ENCODE measurements around the gene EIF2S3.

The EIF2S3 gene

GRCh38 chrX:24019448-24019847 lies 35.3 kb upstream of the EIF2S3 start:
- no peak for TF ChIP-seq CTCF (IDR thresholded peaks at IDR 0.05; ENCODE audit: low read depth, low read length)
- no peak for DNase-seq (ENCODE audit: extremely low read depth, low read depth)

- no peak for TF ChIP-seq CTCF (IDR thresholded peaks at IDR 0.05; ENCODE audit: low read depth, low read length)
- no peak for DNase-seq (ENCODE audit: extremely low read depth, low read depth)
Measured at GRCh38 chrX:24020306-24020876, 34.4 kb upstream of the EIF2S3 start.

- no peak for TF ChIP-seq CTCF (IDR thresholded peaks at IDR 0.05; ENCODE audit: low read depth, low read length)
Measured at GRCh38 chrX:24023544-24023943, 31.2 kb upstream of the EIF2S3 start.

GRCh38 chrX:24023972-24024669 lies 30.6 kb upstream of the EIF2S3 start:
- no peak for DNase-seq (ENCODE audit: extremely low read depth, low read depth)
- TF ChIP-seq CTCF (IDR thresholded peaks at IDR 0.05; ENCODE audit: low read depth, low read length) = no peak

More at GRCh38 chrX:24023544-24023943, 31.2 kb upstream of the EIF2S3 start:
- DNase-seq (ENCODE audit: extremely low read depth, low read depth) = no peak

GRCh38 chrX:24024819-24025740 lies 29.7 kb upstream of the EIF2S3 start:
- no peak for TF ChIP-seq CTCF (IDR thresholded peaks at IDR 0.05; ENCODE audit: low read depth, low read length)
- peak; percentile 85 for DNase-seq (ENCODE audit: extremely low read depth, low read depth)

- peak; percentile 32 for DNase-seq (ENCODE audit: extremely low read depth, low read depth)
- TF ChIP-seq CTCF (IDR thresholded peaks at IDR 0.05; ENCODE audit: low read depth, low read length) = no peak
Measured at GRCh38 chrX:24025741-24026403, 28.9 kb upstream of the EIF2S3 start.

Data from AG09319 (cell line).